ENCODE measurements around the gene N4BP2L2.

N4BP2L2 gene

DNA sequence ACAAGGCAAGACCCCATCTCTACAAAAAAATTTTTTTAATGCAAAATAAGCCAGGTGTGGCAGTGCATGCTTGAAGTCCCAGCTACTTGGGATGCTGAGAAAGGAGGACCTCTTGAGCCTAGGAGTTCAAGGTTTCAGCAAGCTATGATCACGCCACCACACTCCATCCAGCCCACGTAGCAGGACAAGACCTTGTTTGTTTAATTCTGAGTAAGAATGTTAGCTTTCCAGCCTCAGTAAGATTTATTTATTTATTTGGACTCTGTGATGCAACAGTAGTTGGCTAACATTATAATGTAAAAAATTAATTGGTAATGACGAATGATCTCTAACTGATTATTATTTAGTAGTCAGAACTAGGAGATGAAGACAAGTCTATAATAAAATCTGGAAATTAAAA is 23.3 kb downstream of the N4BP2L2 start:
- Histone ChIP-seq H3K27ac (no peak overlapping the region), H2AFZ (ENCODE audit: low read depth) (no peak overlapping the region), H3K4me3 (IDR thresholded peaks at IDR 0.05; ENCODE audit: insufficient read depth, low read depth, low read length) (no peak overlapping the region), H3K4me1 (ENCODE audit: low read depth, poor library complexity, severe bottlenecking) (no peaks in the 10 kb centered on the region), H3K36me3 (ENCODE audit: insufficient read depth) (no peaks in the 10 kb centered on the region), H3K4me2 (no peak overlapping the region), H3K9ac (no peak overlapping the region), H3K27me3 (ENCODE audit: insufficient read depth, low read depth) (no peaks in the 10 kb centered on the region), H3K79me2 (ENCODE audit: insufficient read depth, low read depth) (no peaks in the 10 kb centered on the region), H4K20me1 (ENCODE audit: insufficient read depth) (no peaks in the 10 kb centered on the region)
- TF ChIP-seq, protein P1, sequence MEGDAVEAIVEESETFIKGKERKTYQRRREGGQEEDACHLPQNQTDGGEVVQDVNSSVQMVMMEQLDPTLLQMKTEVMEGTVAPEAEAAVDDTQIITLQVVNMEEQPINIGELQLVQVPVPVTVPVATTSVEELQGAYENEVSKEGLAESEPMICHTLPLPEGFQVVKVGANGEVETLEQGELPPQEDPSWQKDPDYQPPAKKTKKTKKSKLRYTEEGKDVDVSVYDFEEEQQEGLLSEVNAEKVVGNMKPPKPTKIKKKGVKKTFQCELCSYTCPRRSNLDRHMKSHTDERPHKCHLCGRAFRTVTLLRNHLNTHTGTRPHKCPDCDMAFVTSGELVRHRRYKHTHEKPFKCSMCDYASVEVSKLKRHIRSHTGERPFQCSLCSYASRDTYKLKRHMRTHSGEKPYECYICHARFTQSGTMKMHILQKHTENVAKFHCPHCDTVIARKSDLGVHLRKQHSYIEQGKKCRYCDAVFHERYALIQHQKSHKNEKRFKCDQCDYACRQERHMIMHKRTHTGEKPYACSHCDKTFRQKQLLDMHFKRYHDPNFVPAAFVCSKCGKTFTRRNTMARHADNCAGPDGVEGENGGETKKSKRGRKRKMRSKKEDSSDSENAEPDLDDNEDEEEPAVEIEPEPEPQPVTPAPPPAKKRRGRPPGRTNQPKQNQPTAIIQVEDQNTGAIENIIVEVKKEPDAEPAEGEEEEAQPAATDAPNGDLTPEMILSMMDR (conservative IDR thresholded peaks at IDR 0.05; ENCODE audit: low read depth, low read length), result no peak

DNA sequence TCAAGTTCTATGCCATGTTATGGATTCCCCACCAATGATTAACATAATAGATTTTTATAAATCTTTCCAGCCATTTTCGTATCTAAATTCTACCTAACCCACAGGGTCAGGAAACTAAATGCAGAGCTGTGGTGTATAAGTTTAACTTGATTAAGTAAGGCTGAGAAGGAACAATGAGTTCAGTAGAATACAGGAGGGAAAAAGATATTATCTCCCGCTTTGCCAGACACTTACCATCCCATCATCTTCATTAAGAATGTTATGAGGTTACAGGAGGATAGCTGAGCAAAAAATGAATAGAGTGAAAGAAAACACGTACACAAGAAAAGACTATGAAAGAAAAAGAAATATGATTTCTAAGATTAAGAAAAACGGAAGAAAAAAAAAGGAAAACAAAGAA is 27.1 kb downstream of the N4BP2L2 start:
- no peaks in the 10 kb centered on the region for H4K20me1 ChIP-seq (ENCODE audit: insufficient read depth)
- no peak overlapping the region for H3K27ac ChIP-seq
- H2AFZ ChIP-seq (ENCODE audit: low read depth), result no peak overlapping the region
- H3K4me3 ChIP-seq (IDR thresholded peaks at IDR 0.05; ENCODE audit: insufficient read depth, low read depth, low read length), result no peak overlapping the region
- H3K79me2 ChIP-seq (ENCODE audit: insufficient read depth, low read depth), result no peaks in the 10 kb centered on the region
- H3K27me3 ChIP-seq (ENCODE audit: insufficient read depth, low read depth), result no peaks in the 10 kb centered on the region
- no peaks in the 10 kb centered on the region for H3K36me3 ChIP-seq (ENCODE audit: insufficient read depth)
- TF ChIP-seq, protein P1 (conservative IDR thresholded peaks at IDR 0.05; ENCODE audit: low read depth, low read length), result no peak
- no peak overlapping the region for H3K9ac ChIP-seq
- no peak overlapping the region for H3K4me2 ChIP-seq
- no peaks in the 10 kb centered on the region for H3K4me1 ChIP-seq (ENCODE audit: low read depth, poor library complexity, severe bottlenecking)

- TF ChIP-seq, protein P1 (conservative IDR thresholded peaks at IDR 0.05; ENCODE audit: low read depth, low read length), result no peak
- Histone ChIP-seq H3K4me1 (ENCODE audit: low read depth, poor library complexity, severe bottlenecking) (no peaks in the 10 kb centered on the region), H3K27ac (no peak overlapping the region), H3K4me3 (IDR thresholded peaks at IDR 0.05; ENCODE audit: insufficient read depth, low read depth, low read length) (no peak overlapping the region), H3K36me3 (ENCODE audit: insufficient read depth) (no peaks in the 10 kb centered on the region), H3K4me2 (no peak overlapping the region), H4K20me1 (ENCODE audit: insufficient read depth) (no peaks in the 10 kb centered on the region), H3K79me2 (ENCODE audit: insufficient read depth, low read depth) (no peaks in the 10 kb centered on the region), H2AFZ (ENCODE audit: low read depth) (no peak overlapping the region), H3K27me3 (ENCODE audit: insufficient read depth, low read depth) (no peaks in the 10 kb centered on the region), H3K9ac (no peak overlapping the region)
Measured at GRCh38 chr13:32504876-32505275, 33.7 kb downstream of the N4BP2L2 start.

DNA sequence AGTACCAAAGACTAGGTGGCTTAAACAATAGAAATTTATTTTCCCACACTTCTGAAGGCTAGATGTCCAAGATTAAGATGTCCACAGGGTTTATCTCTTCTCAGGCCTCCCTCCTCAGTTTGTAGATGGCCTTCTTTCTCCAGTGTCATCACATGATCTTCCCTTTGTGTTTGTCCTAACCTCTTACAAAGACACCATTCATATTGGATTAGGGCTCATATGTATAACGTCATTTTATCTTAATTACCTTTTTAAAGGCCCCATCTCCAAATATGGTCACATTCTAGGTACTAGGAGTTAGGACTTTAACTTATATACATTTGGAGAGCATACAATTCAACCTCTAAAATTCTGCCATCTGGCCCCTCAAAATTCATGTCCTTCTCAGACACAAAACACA is 34.3 kb downstream of the N4BP2L2 start:
- Histone ChIP-seq H3K4me3 (IDR thresholded peaks at IDR 0.05; ENCODE audit: insufficient read depth, low read depth, low read length) (no peak overlapping the region), H3K4me1 (ENCODE audit: low read depth, poor library complexity, severe bottlenecking) (no peaks in the 10 kb centered on the region), H4K20me1 (ENCODE audit: insufficient read depth) (no peaks in the 10 kb centered on the region), H2AFZ (ENCODE audit: low read depth) (no peak overlapping the region), H3K27me3 (ENCODE audit: insufficient read depth, low read depth) (no peaks in the 10 kb centered on the region), H3K79me2 (ENCODE audit: insufficient read depth, low read depth) (no peaks in the 10 kb centered on the region), H3K27ac (no peak overlapping the region), H3K9ac (no peak overlapping the region), H3K36me3 (ENCODE audit: insufficient read depth) (no peaks in the 10 kb centered on the region), H3K4me2 (no peak overlapping the region)
- TF ChIP-seq, protein P1 (conservative IDR thresholded peaks at IDR 0.05; ENCODE audit: low read depth, low read length), result no peak

Data from KMS-11 (cell line).